Cardiac septum (tissue), 1 donor: Measurements from ENCODE around the gene ZNF564. TPM values are rescaled to one million over a fixed set of nuclear protein-coding genes. Genes with fewer than 3 reads are reported as not detected.
"Not testable (repeated sequence)": the region's sequence is repeated elsewhere in the genome, so short reads cannot be mapped to it uniquely, and the experiment has no call there.

Experiments used
- DNase-seq: peaks from one replicate; pipeline ENCODE4 v3.0.0-alpha.2; 2020; ENCODE audit warnings: low spot score
- intact Hi-C: fragments of 100-400 bp; cut with DNase I; formaldehyde crosslinking; loops from one replicate; pipeline ENCODE4 v1.14.0; 2022
- long read RNA-seq: library from polyadenylated mRNA; unstranded; transcript quantifications from one replicate; pipeline ENCODE4 v2.0.0, GENCODE V29; 2021
- total RNA-seq: library from RNA; stranded (reverse); fragmentation: NEBNext Ultra II Directional; extraction: Animal tissue kit (Norgen Biotek cat#: 25700); gene quantifications from one replicate; pipeline ENCODE4 v1.2.1, GENCODE V29; 2021
- donor health status: DM: no; HTN: no; CAD: no.

Gene ZNF564
- total RNA-seq: 9.3 TPM
- long read RNA-seq, transcript ZNF564-201 (4 exons, 2,935 nt): major isoform, 10 of 10 reads
- long read RNA-seq, partial matches to known transcripts: 0 of 10 reads
- long read RNA-seq, other reads (novel, unspliced or antisense): 0 of 10 reads

GRCh38 chr19:12551060-12551832 is at the start of gene ZNF564:
ZNF564 (minus strand) TSS chr19:12551482; CDS start chr19:12551332, 150 bp downstream.
- DNase-seq: peak; percentile 98
- intact Hi-C loops: loop anchor here (2.0 to 5.0 kb wide), 2 partner anchors 54 to 60 kb away; partner anchors contain the start of genes ZNF490 and ZNF791

DNA sequence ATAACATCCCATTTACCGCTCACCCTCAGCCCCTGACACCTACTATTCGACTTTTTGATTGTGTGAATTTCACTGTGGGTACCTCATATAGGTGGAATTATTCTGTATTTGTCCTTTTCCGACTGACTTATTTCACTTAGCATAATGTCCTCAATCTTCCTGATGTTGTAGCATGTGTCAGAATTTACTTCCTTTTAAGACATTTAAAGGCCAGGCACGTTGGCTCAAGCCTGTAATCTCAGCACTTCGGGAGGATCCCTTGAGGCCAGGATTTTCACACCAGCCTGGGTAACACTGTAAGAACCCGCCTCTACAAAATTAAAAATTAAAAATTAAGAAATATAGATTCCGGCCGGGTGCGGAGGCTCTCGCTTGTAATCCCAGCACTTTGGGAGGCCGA is 46.3 kb upstream of the ZNF564 start:
- DNase-seq: no peak
- intact Hi-C loops: no loop called here

- DNase-seq: no peak
- intact Hi-C loops: no loop called here
These were observed 45.8 kb upstream of the ZNF564 start for GRCh38 chr19:12596927-12597548.

- intact Hi-C loops: no loop called here
- no peak for DNase-seq
These were observed 45.2 kb upstream of the ZNF564 start for GRCh38 chr19:12596485-12596884.

GRCh38 chr19:12581100-12581499 is 29.8 kb upstream of the ZNF564 start:
- intact Hi-C loops: no loop called here
- no peak for DNase-seq

DNA sequence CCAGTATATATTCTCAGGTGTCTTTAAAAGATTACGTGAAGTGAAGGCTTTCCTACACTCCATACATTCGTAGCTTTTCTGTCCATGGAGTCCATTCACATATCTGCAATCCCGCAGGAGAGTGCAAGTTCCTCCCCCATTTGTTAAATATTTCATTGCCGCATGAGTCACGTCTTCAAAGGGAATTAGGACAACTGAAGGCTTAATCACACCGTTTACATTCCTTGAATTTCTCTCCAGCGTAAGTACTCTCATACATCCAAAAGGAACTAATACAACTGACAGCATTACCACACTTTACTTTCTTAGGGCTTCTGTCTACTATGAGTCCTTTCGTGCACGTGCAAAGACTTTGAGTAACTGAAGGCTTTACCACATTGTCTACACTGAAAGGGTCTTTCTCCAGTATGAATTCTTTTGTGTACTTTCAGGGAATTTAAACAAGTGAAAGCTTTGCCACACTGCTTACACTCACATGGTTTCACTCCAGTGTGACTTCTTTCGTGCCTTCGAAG is 29.0 kb upstream of the ZNF564 start:
- intact Hi-C loops: no loop called here

GRCh38 chr19:12578641-12579040 is 27.4 kb upstream of the ZNF564 start:
- intact Hi-C loops: no loop called here
- DNase-seq: no peak

More for the DNA sequence above, 29.0 kb upstream of the ZNF564 start:
- DNase-seq: no peak

DNA sequence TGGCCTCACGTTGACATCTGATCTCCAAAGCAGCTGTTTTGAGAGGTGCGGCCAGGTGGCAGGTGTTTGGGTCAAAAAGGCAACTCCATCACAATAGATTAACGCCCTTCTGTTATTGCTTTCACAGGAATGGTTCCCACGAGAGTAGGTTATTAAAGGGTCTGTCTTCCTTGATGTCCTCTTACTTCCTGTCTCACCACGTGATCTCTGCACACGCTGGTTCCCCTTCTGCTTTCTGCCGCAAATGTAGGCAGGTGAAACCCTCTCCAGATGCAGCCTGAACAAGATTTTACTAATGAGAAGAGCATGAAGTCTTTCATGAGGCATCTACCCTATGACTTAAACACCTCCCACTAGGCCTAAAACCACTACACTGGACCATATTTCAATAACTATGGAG is 22.8 kb upstream of the ZNF564 start:
- no peak for DNase-seq
- intact Hi-C loops: no loop called here

DNA sequence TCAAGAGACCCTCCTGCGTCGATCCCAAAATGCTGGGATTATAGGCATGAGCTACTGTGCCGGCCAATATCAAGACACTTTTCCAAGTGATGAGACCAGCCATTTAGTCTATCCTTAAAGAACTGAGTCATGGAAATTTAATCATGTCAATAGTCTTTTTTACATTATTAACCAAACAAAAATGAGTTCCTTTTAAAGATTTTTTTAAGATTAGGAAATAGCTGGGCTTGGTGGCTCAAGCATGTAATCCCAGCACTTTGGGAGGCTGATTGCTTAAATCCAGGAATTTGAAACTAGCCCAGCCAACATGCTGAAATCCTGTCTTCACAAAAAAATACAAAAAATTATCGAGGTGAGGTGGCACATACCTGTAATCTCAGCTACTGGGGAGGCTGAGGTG is 16.7 kb upstream of the ZNF564 start:
- DNase-seq: no peak
- intact Hi-C loops: no loop called here

GRCh38 chr19:12566380-12566779 is 15.1 kb upstream of the ZNF564 start:
- intact Hi-C loops, DNase-seq: not testable (repeated sequence)

DNA sequence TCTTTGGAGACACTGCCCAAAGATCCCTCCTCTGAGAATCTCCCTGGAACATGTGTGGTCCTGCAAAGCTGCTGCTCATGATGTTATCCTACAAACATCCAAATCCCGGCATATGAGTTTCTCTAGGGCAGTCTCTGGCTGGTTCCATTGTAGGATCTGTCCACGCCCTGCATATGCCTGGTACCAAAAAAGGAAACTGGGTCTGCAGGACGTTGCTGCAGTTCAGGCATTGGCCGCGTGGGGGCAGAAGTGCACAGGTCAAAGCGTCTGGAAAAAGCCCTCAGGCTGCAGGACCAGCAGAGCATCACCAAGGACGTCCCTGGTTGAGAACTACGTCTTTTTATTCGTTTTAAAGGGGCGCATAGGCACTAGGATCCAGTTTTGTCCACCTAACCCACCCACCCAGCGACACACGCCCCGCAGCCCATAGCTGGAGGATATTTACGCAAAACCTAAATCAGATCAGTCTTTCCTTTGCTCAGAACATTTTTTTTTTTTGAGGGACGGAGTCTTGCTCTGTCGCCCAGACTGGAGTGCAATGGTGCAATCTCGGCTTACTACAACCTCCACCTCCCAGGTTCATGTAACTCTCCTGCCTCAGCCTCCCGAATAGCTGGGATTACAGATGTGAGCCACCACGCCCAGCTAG is 12.9 kb upstream of the ZNF564 start:
- intact Hi-C loops: loop anchor here (5.0 kb wide), 1 partner anchor 103 kb away; the partner anchor contains the start of genes MAN2B1 and WDR83

DNA sequence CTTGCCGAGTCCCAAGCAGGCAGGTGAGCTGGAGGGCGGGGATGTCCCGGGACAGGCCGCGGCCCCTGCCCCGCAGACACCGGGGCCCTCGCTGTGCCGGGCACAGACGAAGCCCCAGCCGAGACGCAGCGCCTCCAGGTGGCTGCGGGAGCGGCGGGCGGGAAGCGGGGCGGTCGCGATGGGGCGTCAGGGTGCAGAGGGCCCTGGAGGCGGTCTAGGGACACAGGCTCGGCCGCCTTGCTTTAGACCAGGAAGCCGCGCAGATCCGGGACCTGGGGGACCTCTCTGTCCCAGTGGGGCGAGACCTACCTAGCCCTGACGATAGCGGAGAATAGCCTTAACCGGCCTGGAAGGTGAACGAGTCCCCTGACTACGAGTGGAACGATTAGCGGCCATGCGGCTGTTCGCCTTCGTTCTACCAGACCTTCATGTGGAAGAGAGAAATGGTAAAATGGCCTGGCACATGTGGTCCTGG is 4.2 kb upstream of the ZNF564 start:
- DNase-seq: no peak
- intact Hi-C loops: no loop called here

More for the DNA sequence above, 12.9 kb upstream of the ZNF564 start:
- peak; percentile 94 for DNase-seq

DNA sequence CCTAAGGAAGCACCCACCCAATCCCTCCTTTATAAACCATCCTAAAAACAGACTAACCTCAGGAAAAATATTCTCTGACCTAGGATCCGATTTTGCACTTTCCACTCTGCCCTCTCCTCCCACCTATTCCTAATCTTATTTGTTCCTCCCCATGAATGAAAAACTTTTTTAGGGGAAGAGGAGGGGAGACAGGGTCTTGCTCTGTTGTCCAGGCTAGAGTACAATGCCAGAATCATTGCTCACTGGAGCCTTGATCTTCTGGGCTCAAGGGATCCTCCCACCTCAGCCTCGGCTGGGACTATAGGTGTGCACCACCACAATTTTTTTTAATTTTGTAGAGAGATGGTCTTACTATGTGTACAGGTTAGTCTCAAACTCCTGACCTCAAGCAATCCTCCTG is 4.4 kb downstream of the ZNF564 start:
- intact Hi-C loops: no loop called here
- no peak for DNase-seq

DNA sequence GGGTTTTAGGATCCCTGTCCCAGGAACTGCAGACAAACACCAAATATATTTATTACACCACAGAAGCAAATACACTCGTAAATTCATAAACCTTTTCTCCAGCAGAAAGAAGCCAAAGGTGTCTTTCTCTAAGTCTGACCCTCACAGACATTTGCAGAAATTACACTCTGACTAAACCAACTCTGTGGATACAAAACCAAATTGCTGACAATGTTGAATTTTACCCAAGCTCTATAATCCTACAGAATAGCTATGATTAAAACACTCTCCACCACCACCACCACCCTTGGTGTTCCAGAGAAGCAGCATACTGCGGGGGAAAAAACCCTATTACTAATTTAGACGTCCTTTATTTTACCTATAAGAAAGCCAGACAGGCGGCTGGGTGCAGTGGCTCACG is 5.2 kb downstream of the ZNF564 start:
- DNase-seq: no peak
- intact Hi-C loops: no loop called here

DNA sequence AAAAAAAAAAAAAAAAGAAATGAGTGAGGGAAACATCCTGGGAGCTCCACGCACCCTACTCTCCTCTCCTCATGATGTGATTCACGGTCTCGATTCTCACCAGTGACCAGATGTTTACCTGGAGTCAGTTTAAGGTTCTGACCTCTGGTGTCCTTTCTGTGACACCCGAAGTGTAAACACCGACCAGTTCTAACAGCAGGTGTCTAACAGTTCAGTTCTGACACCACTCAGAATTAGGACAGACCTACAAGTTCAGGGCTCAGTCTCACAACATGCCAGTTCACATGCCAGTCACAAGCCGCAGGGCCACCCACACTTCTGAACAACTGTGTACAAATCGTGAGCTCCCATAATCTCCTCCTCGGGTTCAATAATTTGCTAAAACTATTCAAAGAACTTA is 6.0 kb downstream of the ZNF564 start:
- no peak for DNase-seq
- intact Hi-C loops: no loop called here

DNA sequence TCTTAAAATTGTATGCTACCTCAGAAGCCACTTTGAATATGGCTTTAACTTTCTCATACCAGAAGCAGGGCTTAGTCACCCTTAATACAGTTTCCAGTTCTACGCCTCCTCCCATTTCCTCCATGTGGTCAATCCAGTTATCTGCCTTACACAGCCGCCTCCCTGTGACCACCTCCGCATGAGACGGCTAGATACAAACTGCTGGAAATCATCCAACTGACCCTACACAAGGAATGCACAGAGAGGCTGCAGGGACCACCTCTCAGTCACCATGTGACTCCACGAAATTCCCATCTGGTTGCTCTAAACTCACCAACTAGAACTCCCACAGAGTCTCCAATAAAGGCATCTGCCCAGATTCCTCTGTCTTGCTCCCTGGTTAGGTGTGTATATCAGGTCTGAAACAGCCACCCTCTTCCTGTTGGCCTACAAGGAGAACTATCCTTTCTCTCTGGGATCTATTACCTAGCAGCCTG is 6.8 kb downstream of the ZNF564 start:
- intact Hi-C loops: no loop called here
- no peak for DNase-seq

- intact Hi-C loops: no loop called here
- no peak for DNase-seq
These were observed 7.4 kb downstream of the ZNF564 start for GRCh38 chr19:12543855-12544254.

DNA sequence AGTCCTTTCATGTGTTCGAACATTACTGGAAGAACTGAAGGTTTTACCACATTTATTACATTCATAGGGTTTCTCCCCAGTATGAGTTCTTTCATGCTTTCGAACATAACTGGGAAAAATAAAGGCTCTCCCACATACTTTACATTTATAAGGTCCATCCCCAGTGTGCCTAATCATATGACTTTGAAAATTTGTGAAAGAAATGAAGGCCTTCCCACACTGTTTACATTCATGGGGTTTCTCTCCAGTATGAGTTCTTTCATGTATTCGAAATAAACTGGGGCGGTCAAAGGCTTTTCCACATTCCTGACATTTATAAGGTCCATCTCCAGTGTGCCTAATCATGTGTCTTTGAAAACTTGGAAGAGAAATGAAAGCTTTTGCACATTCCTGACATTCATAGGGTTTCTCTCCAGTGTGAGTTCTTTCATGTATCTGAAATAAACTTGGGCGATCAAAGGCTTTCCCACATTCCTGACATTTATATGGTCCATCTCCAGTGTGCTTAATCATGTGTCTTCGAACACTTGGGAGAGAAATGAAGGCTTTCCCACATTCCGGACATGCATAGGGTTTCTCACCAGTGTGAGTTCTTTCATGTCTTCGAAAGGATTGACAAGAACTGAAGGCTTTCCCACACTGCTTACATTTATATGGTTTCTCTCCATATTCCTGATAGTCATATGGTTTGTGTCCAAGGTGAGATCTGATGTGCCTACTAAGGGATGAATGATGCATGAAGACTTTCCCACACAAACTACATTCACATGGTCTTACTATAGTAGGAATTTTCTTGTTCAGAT is 24.0 kb downstream of the ZNF564 start:
- intact Hi-C loops: no loop called here

DNA sequence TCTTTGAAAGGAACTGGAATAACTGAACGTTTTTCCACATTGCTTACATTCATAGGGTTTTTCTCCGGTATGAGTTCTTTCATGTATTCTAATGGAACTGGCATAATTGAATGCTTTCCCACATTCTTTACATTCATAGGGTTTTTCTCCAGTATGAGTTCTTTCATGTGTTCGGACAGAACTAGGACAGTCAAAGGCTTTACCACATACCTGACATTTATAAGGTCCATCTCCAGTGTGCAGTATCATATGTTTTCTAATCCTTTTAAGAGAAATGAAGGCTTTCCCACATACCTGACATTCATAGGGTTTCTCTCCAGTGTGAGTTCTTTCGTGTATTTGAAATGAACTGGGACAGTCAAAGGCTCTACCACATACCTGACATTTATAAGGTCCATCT is 24.7 kb downstream of the ZNF564 start:
- no peak for DNase-seq
- intact Hi-C loops: no loop called here

More for the DNA sequence above, 24.0 kb downstream of the ZNF564 start:
- DNase-seq: no peak
